ENCODE data around the gene NOA1.

Gene NOA1

DNA sequence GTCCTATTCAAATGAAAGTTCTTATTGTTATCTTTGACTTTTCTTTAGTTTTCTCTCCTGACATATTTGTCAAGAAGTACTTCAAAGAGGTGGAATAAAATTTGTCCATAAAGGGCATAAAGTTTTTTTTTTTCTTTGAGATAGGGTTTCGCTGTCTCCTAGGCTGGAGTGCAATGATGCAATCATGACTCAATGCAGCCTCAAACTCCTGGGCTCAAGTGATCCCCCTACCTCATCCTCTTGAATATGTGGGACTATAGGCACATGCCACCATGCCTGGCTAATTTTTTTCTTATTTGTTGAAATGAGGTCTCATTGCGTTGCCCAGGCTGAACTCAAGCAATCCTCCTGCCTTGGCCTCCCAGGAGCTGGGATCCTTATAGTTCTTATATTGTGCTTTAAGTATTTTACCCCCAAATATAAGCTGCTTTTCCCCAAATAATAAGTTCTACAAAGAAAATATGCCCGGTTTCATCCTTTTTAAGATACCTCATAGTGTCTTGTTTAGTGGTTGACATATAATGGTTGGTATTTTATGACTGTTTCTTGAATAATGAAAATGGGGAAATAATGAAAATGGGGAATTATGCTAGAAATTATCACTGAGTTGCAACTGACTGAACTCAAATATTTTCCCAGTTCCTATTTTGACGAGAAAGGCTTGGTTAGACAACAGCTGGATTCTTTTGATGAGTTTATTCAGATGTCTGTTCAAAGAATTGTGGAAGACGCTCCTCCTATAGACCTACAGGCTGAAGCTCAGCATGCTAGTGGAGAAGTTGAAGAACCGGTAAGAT is 12.9 kb upstream of the NOA1 start:
- no peak overlapping the region for H3K27ac ChIP-seq
- TF ChIP-seq, protein P1, sequence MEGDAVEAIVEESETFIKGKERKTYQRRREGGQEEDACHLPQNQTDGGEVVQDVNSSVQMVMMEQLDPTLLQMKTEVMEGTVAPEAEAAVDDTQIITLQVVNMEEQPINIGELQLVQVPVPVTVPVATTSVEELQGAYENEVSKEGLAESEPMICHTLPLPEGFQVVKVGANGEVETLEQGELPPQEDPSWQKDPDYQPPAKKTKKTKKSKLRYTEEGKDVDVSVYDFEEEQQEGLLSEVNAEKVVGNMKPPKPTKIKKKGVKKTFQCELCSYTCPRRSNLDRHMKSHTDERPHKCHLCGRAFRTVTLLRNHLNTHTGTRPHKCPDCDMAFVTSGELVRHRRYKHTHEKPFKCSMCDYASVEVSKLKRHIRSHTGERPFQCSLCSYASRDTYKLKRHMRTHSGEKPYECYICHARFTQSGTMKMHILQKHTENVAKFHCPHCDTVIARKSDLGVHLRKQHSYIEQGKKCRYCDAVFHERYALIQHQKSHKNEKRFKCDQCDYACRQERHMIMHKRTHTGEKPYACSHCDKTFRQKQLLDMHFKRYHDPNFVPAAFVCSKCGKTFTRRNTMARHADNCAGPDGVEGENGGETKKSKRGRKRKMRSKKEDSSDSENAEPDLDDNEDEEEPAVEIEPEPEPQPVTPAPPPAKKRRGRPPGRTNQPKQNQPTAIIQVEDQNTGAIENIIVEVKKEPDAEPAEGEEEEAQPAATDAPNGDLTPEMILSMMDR (conservative IDR thresholded peaks at IDR 0.05) = no peak

DNA sequence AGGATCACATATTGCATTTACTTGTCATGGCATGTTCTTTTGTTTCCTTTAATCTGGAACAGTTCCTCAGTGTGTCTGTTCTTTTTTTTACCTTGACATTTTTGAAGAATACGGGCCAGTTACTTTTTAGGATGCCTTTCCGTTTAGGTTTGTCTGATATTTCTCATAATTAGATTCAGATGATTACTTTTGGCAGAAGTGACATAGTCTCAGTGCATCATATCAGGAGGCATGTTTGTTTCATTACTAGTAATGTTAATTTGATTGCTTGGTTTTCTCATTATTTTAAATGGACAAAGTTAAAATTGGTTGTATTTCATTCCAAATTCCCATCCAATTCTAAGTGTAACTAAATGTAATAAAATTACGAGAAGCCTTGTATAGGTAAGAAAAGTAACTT is 9.5 kb upstream of the NOA1 start:
- no peak overlapping the region for H3K27ac ChIP-seq
- TF ChIP-seq, protein P1 (conservative IDR thresholded peaks at IDR 0.05) = no peak

DNA sequence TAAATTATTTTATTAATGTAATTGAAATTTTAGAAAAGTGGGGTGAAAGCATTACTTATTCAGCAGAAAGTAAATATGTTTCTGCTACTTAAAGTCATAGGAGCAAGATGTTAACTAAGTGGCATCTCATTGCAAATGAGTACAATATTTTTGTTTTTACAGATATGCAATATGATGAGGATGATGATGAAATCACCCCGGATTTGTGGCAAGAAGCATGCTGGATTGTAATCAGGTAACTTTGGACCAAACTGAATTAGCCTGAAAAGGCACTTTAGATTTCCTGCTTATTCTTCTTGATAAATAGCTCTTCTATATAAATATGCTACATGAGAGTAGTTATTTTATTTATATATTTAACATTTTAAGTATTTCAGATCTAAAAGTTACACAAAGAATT is 8.8 kb upstream of the NOA1 start:
- TF ChIP-seq, protein P1 (conservative IDR thresholded peaks at IDR 0.05) = no peak
- H3K27ac ChIP-seq = no peak overlapping the region

DNA sequence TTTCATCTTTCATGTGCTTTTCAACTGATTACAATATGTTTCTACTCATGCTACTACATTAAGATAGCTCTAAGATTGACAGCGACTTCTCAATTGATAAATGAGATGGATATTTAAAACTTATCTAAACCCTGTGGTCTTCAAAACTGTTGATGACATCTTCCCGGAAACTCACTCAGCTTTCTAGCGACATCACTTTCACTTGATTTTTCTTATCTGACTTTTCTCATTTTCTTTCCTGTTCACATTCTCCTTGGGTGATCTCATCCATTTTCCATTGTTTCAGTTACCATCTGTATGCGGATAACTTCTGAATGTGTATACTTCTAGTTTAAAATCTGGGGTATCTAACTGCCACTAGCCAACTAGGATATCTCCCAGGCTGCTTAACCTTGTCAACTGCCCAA is 4.4 kb upstream of the NOA1 start:
- TF ChIP-seq, protein P1 (conservative IDR thresholded peaks at IDR 0.05) = no peak
- H3K27ac ChIP-seq = no peak overlapping the region

DNA sequence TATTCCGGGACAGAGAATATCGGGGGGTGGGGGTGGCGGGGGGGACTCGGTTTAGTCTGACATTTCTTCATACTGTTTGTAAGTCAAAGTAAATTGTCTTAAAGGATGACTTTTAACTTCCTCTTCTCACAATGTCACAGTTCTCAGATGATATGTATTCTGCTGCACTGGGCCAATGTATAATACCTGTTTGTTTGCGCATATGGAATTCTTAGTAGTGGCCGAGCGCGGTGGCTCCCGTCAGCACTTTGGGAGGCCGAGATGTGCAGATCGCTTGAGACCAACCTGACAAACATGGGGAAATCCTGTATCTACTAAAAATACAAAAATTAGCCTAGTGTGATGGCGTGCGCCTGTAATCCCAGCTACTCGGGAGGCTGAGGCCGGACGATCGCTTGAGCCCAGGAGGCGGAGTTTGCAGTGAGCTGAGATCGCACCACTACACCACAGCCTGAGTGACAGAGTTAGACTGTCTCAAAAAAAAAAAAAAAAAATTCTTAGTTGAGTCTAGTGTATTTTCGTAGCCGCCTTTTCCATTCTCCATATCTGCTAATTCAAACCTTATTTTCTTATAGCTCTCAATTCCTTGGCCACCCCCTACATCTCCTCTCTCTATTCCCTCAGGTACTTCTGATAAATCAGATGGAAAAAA is 2.1 kb upstream of the NOA1 start:
- peak overlapping the region; percentile 88 for H3K27ac ChIP-seq
- TF ChIP-seq, protein P1 (conservative IDR thresholded peaks at IDR 0.05) = no peak

DNA sequence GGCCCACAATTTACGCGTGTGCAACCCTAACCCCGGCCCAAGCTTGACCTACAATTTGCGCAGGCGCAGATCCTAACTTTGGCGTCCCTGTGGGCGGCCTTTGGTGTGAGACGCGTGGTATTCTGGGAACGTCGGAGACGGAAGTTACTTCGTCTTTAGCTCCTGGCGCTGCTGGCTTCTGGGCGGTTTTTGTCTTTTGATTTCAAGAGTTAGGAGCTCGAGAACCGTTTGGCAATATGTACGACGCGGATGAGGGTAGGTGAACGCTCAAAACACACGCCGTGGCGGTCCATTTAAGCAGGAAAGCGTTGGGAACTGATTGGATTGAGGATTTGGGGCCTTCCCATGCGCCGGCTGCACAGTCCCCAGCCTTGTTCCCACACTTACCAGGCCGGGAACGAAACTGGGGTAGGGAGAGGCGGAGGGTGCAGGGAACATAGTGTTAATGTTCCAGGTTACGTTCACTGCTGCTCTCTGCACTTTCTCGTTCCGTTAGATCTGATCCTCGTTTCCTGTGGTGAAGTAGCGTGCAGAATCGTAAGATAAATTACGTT is 1.4 kb upstream of the NOA1 start, which contains the start of gene POLR2B:
Gene POLR2B, plus strand, starts transcription at position 147 of the 554 bp plus-strand sequence. Its CDS starts 90 bp downstream, at position 237.
- TF ChIP-seq, protein P1 (conservative IDR thresholded peaks at IDR 0.05) = no peak
- H3K27ac ChIP-seq = peak within 1 kb of the TSS; percentile 88

DNA sequence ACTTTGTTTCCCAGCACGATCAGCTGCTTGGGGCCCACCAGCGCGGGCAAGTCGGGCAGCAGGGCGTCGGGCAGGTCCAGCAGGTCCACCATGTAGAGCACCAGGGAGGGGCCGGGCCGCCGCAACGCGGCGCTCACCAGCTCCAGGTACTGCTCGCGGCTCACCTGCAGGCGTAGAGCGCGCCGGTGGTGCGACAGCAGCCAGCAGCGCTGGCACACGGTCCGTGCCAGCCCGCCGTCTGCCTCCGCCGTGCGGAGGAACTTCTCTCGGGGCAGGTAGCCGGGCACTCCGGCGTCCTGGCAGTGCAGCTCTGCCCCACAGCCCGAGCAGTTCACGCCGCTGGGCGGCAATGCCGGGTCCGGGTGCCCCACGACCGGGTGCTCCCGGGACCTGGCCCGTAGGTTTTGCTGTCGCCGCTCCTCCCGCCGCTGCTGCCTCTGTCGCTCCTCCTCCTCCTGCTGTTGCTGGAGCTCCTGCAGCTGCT is 527 bp downstream of the NOA1 start:
- peak overlapping the region; percentile 88 for H3K27ac ChIP-seq
- TF ChIP-seq, protein P1 (conservative IDR thresholded peaks at IDR 0.05) = peak; percentile 48

Data from VCaP (cell line).